HG02571 (cell line): Measurements from ENCODE around the gene HTR3C.
"Not testable (repeated sequence)": the region's sequence is repeated elsewhere in the genome, so short reads cannot be mapped to it uniquely, and the experiment has no call there.

Experiments used
- ATAC-seq: cut with Tn5 transposase; IDR thresholded peaks from one replicate; pipeline ENCODE4 v1.9.1; 2021; ENCODE audit warnings: mild to moderate bottlenecking, moderate library complexity; ENCODE audit not compliant: unreplicated experiment

Gene HTR3C

DNA sequence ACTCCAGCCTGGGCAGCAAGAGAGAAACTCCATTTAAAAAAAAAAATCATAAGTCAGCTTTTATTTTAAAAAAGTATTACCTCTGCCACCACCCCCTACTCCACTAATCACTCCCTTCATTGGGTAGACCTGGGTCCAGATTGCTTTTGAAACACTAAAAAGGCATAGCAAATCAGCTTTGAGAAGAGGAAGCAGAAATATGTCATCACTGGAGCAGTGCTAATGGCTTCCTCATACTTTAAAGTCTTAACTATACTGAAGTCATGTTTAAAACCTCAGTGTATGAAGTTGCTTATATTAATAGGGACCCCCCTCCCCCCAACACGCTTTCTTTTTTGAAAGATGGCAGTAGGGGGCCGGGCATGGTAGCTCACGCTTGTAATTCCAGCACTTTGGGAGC, 22.3 kb upstream of the HTR3C start:
- no peak for ATAC-seq

DNA sequence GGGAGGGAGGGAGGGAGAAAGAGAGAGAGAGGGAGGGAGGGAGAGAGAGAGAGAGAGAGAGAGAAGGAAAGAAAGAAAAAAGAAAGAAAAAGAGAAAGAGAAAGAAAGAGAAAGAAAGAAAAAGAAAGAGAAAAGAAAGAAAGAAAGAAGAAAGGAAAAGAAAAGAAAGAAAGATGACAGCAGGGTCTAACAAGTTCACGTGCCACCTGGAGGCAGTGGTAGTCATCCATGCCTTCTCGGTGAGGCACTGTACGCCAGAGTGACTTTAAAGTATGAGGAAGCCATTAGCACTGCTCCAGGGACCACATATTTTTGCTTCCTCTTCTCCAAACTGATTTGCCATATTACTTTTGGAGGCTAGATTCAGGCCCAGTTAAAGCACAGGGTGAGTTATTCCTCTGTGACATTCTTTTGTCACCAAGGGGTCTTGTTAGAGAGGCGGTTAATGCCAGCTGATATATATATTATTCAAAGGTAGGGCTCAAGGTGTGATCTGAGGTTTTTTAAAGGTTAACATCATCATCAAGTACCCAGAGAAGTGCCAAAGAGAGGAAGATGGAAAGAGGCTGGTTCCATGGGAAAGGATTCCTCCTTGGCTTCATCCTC, 21.6 kb upstream of the HTR3C start, which contains the start of gene HTR3D:
TSS of gene HTR3D (plus strand) at position 556 of the 606 bp plus-strand sequence. CDS start at position 556, 0 bp downstream.
- no peak for ATAC-seq

DNA sequence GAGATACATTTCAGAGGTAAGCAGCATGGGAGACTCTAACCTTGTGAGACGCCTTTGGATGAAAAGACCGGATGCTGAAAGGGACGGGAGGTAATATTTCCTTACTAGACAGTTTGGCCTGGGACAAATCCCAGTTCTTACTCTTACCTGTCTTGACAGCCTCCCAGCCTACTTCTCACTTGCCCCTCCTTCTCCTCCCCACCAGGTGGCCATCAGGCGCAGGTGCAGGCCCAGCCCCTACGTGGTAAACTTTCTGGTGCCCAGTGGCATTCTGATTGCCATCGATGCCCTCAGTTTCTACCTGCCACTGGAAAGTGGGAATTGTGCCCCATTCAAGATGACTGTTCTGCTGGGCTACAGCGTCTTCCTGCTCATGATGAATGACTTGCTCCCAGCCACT, 15.0 kb upstream of the HTR3C start:
- no peak for ATAC-seq

DNA sequence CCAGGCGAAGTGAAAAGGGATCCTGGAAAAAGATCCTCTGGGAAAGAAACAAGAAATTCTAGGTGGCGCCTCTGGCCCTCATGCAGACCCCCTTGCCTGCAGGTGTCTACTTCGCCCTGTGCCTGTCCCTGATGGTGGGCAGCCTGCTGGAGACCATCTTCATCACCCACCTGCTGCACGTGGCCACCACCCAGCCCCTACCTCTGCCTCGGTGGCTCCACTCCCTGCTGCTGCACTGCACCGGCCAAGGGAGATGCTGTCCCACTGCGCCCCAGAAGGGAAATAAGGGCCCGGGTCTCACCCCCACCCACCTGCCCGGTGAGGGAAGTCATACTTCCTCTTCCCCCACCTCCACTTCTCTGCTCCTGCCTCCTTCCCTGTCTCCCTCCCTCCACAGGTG, 14.5 kb upstream of the HTR3C start:
- ATAC-seq, result not testable (repeated sequence)

DNA sequence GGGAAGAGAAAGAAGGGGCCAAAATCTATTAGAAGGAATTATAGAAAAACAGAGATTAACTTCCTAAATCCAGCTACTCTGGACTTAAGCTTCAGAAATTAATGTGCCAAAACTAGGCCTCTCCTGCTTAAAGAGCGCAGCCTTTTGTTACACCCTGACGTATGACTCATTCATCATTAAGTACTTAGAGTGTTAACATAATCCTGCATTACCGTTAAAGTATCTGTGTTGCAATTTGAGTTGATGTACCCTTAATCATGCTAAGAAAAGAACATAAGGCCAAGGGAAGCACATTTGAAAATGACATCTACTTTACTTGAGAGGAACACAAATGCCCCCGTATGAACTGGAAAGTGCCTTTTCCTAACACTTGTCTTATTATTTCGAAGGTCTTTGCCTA, 13.4 kb upstream of the HTR3C start:
- ATAC-seq, result no peak

DNA sequence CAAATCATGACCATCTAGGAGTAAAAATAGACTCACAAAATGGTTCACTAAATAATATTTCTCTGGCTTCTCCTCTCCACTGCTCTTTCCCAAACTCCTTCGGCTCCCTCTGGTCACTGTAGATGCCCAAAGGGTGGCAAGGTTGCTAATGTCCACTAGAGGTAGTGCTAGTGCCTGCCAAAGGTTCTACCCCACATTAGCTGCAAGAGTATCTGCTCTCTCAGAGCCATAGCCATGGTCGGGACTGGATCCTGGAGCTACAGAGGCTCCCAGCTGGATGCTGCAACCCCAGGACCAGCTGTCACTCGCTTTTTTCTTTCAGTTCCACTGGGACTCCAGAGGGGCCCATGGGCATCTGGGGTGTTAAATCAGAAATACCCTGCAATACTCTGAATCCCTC, 12.8 kb upstream of the HTR3C start:
- ATAC-seq, result no peak

DNA sequence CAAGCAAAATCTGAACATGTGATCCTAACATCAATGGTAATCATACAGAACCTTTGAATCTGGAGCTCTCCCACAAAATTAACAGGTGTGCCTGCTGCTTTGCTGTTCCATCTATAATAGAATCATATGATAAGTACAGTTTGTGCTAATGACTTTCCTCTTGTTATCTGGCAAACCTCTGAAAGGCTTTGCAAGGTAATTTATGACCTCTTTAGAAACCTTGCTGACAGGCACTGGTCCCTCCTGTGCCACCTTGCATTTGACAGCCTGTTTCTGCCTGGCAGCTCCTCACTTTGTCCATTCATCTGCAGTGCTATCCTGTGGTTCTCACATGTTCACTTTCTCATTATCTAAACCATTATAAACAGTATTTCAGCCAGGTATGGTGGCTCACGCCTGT, 10.2 kb upstream of the HTR3C start:
- ATAC-seq, result no peak

DNA sequence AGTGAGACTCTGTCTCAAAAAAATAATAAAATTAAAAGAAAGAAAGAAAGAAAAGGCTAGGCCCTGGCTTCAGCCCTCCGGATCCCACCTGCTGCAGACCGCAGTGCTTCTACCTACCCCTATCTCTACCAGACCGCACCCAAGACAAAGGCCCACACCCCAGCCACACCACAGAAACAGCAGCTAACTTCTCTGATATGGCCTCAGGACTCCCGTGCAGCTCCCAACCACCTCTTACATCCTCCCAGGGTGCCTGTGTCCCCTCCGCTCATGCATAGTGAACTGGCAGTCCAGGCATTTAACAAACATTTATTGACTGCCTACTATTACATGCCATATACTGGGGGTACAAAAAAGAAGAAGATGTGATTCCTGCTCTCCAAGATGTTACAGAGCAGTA, 6.9 kb upstream of the HTR3C start:
- ATAC-seq, result no peak

DNA sequence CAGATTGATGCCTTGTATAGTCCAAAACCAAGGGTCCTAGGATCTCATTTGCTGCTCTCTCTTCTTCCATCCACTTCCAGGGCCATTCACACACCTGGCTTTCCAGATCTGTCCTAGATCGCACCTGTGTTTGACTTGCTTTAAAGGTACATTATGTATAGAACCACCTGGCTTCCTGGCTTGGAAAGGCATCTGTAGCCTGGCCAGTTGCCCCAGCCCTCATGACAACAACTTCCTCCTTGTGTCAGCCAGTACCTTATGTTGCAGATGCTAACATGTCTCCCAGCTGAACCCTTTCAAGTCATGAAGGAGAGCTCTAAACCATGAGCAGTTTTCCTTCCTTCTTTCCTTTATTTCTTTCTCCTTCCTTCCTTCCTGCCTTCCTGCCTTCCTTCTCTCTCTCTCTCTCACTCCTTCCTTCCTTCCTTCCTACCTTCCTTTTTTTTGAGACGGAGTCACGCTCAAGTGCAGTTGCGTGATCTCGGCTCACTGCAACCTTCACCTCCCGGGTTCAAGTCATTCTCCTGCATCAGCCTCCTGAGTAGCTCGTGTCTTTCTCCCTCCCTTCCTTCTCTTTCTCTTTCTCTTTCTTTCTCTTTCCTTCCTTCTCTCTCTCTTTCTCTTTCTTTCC, 2.5 kb upstream of the HTR3C start:
- ATAC-seq, result no peak

DNA sequence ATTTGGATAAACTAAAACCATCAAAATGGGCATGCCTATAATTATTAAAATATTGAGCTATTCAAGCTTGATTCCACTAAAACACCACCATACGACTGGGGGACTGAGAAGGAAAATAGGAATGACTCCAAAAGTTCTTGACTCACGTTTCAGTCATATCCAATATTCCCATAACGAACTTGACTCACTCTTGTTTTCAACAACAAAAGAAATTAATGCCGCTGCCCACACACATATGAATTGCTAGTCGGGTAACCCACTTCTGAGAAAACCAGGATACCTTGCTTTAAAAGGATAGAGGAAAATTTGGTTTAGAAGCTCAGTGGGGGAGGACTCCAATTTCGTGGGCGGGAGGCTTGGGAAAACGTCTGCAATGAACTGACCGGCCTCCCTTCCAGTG, 5.2 kb downstream of the HTR3C start:
- no peak for ATAC-seq

DNA sequence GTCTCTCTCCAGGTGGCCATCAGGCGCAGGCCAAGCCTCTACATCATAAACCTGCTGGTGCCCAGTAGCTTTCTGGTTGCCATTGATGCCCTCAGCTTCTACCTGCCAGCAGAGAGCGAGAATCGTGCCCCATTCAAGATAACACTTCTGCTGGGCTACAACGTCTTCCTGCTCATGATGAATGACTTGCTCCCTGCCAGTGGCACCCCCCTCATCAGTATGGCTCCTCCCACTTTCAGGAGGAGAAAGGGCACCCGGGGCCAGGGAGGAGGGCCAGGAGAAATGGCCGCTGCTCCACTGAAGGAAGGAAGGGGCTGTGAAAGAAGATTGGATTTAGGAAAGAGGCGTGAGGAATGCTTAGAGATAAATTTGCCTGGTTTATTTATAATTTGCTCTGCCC, 6.6 kb downstream of the HTR3C start:
- ATAC-seq, result no peak

DNA sequence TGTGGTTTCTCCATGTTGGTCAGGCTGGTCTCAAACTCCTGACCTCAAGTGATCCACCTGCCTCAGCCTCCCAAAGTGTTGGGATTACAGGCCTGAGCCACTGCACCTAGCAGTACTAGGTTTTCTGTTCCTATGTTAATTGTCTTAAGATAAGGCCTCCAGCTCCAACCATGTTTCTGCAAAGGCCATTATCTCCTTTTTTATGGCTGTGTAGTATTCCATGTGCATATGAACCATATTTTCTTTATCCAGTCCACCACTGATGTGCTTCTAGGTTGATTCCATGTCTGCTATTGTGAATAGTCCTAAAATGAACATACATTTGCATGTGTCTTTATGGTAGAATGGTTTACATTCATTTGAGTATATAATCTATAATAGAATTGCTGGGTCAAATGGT, 9.8 kb downstream of the HTR3C start:
- ATAC-seq, result no peak

DNA sequence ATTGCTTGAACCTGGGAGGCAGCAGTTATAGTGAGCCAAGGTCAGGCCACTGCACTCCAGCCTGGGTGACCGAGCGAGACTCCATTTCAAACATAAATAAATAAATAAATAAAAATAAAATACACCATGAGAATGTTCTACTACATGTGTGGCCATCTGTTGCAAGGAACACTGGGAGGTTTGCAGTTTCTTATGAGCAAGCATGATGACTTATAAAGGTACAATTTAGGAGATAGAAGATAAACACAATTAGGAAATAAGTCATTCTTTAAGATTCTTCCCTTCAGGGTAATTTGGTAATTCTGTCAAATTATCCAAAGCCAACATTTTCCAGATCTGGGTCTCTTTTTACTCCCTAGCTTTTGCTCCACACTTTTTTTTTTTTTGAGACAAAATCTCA, 13.4 kb downstream of the HTR3C start:
- no peak for ATAC-seq

DNA sequence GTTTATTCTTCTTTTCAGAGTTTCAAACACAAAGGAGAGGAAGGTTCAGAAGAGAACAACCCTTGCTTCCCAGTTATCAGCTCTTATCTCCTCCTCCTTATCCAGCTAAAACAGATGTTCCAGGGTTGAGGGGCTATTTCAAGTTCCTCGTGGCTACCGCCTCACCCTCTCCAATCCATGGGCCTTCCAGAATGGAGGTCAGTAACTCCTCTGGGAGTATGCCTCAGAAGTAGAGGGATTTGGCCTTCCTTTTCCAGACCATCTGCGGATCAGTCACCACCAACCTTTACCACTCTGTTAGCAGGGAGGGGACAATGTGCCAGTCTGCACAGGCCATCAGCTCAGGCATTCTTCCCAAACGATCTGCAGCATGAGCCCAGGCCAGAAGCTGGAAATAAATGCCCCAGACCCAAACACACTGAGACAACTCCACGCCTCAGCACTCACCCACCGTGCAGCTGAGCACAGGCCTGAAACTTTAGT, 14.8 kb downstream of the HTR3C start:
- ATAC-seq, result no peak

DNA sequence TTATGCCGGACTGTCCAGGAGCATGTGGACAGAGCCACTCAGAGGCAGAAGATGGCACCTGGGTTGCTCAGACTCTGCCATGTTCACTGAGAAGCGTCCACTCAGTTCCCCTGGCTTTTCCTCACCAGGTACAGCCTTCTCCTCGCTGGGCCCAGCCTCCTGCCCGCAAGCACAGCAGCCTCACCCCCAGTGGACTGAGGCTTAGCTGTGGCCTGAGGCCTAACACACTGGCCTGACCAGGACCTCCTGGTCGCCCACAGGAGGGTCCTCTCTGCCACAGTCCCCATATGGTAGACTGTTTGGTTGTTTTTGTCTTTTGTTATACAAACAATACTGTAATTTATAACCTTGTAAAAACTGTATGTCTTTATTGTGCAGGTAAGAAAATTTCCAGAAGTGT, 15.5 kb downstream of the HTR3C start:
- ATAC-seq, result no peak

DNA sequence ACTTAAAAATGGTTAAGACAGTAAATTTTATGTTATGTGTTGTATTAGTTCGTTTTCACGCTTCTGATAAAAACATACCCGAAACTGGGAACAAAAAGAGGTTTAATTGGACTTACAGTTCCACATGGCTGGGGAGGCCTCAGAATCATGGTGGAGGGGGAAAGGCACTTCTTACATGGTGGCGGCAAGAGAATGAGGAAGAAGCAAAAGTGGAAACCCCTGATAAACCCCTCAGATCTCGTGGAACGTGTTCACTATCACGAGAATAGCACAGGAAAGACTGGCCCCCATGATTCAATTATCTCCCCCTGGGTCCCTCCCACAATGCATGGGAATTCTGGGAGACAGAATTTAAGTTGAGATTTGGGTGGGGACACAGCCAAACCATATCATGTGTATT, 18.3 kb downstream of the HTR3C start:
- ATAC-seq, result not testable (repeated sequence)

DNA sequence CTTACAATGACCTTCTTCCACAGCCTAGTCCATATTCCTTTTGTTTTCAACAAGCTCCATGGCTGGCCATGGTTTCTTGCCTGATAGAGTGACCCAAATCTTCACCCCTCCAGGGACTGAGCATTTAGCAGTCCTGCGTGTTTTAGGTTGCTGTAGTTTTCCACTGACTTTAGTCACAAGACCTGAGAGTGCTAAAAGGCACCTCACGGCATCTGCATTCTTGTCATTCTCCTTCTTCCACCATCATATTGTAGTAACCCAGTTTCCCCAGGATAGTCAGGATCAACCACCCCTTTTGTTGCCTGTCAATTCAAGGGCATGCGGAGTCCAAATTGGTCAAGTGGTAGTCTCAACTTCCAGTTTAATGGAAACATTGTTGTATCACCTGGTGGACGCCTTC, 20.8 kb downstream of the HTR3C start:
- no peak for ATAC-seq

DNA sequence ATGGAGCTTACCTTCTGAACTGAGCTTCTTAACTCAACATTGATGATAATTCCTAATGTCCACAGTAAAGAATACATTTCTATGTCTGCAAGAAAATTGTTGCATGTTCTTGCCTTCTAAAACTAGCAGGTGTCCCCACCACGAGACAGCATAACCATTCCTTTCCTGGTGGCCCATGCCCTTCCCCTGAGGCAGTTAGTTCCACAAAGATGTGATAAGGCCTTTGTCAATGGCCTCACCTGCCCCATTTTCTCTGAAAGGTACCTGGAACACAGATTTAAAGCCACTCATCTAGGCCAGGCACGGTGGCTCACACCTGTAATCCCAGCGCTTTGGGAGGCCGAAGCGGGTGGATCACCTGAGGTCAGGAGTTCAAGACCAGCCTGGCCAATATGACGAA, 23.1 kb downstream of the HTR3C start:
- no peak for ATAC-seq

DNA sequence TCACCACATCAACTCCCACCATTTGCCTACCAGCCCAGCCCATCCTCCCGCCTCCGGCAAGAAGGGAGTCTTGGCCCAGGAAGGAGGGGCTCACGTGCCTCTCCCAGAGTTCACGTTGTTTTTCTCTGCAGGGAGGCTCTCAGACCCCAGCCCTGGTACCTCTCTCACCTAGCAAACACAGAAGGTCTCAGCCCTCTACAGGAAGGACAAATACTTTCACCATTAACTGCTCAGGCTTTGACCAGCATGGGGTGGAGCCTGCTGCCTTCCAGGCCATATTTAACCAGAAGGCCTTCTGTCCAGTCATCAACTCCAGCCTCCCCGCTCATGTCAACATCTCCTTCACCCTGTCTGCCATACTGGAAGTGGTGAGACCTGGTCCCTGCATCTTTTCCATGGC, 25.0 kb downstream of the HTR3C start:
- no peak for ATAC-seq

DNA sequence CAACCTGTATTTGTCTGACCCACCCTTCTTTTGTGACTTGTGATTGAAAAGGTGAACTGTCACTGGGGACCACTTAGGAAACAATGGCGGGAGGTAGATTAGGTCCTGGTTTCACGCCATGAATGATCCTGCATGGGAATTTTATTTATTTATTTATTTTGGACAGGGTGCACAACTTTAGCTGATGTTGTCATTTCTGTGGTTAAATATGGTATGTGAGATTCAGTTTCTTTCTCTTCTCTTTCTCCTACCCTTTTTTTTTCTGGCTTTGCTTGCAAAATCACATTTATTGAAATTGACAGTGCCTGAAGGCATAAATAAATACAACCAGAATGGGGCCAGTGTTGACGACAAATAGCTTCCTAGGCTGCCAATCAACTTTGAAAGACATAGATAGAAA, 26.0 kb downstream of the HTR3C start:
- ATAC-seq, result no peak

DNA sequence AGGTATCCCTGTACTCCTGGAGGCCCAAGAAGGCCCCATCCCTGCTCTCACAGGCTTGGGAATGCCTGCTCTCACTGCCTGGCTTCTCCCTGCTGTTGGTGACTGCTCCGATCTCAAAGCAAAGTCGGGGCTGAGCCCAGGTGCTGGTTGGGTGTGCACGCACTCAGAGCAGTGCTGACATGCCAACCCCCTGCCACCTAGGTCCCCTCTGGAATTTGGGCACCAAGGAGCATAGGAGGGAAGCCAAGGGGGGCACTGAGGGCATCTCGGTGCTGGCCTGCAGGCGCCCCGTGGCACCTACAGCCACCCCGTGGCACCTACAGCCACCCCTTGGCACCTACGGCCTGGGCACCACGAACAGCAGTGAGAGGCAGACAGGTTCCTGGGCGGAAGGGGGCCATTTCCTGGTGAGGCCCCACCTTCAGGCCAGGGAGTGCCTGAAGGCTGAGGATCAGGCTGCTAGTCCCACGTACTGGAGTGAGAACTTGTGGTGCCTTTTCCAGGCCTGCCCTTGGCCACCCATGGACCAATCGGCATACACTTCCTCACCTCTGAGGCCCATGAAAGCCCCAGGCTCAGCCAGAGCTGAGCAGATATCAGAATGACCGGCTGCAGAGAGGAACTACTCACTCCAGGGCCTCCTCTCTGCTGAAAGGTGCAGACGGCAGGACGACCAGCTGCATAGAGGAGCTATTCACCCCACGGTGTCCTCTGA, 28.4 kb downstream of the HTR3C start:
- ATAC-seq, result no peak

DNA sequence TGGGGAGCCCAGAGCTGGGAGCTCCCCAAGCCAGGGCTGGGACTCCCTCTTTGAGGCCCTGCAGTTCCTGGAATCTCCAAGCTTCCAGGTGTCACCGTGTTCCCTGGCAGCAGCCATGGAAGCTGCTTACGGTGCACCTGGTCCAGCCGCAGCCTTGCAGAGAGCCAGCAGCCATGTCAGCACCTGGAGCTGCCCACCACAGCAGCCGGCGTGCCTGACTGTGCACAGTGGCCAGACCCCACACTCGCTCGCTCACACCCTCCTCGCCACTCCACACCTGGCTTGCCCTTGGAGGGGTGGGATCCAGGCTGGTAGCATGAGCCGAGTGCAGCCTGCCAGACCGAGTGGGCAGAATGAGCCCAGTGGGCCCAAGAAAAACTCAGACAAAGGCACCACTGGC, 29.2 kb downstream of the HTR3C start:
- no peak for ATAC-seq
